SKM-1 (cell line): Measurements from ENCODE around the gene LRWD1.
"Not testable (repeated sequence)": the region's sequence is repeated elsewhere in the genome, so short reads cannot be mapped to it uniquely, and the experiment has no call there.

Experiments
- DNase-seq: peaks from one replicate; lab custom pipeline; 2025; ENCODE audit not compliant: unreplicated experiment; lab: John Stamatoyannopoulos, UW

The LRWD1 gene

GRCh38 chr7:102439963-102440795 is 24.6 kb upstream of the LRWD1 start:
- DNase-seq: no peak

- DNase-seq: no peak
These were observed 19.7 kb upstream of the LRWD1 start for GRCh38 chr7:102444961-102445673.

GRCh38 chr7:102445674-102446071 is 19.1 kb upstream of the LRWD1 start:
- DNase-seq: no peak

- no peak for DNase-seq
These were observed 18.2 kb upstream of the LRWD1 start for GRCh38 chr7:102446387-102447156.

GRCh38 chr7:102447311-102447710 is 17.5 kb upstream of the LRWD1 start:
- no peak for DNase-seq

GRCh38 chr7:102449136-102449535 is 15.6 kb upstream of the LRWD1 start:
- no peak for DNase-seq

GRCh38 chr7:102450242-102450641 is 14.5 kb upstream of the LRWD1 start:
- no peak for DNase-seq

GRCh38 chr7:102451371-102452054 is 13.3 kb upstream of the LRWD1 start:
- DNase-seq: no peak

- DNase-seq: no peak
These were observed 12.3 kb upstream of the LRWD1 start for GRCh38 chr7:102452451-102452850.

- DNase-seq: no peak
These were observed 11.5 kb upstream of the LRWD1 start for GRCh38 chr7:102453319-102453718.

GRCh38 chr7:102454468-102454867 is 10.3 kb upstream of the LRWD1 start:
- no peak for DNase-seq

GRCh38 chr7:102454932-102455331 is 9.9 kb upstream of the LRWD1 start:
- DNase-seq: not testable (repeated sequence)

- no peak for DNase-seq
These were observed 9.2 kb upstream of the LRWD1 start for GRCh38 chr7:102455596-102455995.

- DNase-seq: no peak
These were observed 8.5 kb upstream of the LRWD1 start for GRCh38 chr7:102456327-102456726.

- DNase-seq: no peak
These were observed 7.3 kb upstream of the LRWD1 start for GRCh38 chr7:102457352-102457924.

GRCh38 chr7:102459221-102459844 is 5.5 kb upstream of the LRWD1 start:
- DNase-seq: no peak

- no peak for DNase-seq
These were observed 4.3 kb upstream of the LRWD1 start for GRCh38 chr7:102460467-102460866.

GRCh38 chr7:102463841-102464576 is 775 bp upstream of the LRWD1 start:
- DNase-seq: no peak

GRCh38 chr7:102466097-102466496 is 1.3 kb downstream of the LRWD1 start:
- no peak for DNase-seq
